ENCODE results near the gene CEPT1. TPM values are rescaled to one million over a fixed set of nuclear protein-coding genes. Genes with fewer than 3 reads are reported as not detected.

The CEPT1 gene
- total and polyA plus RNA-seq, 2 of the 8 experiments (the other 6 are each of a cell fraction or from before 2014, with no cell fraction given) = 18.5 to 28.6 TPM

DNA sequence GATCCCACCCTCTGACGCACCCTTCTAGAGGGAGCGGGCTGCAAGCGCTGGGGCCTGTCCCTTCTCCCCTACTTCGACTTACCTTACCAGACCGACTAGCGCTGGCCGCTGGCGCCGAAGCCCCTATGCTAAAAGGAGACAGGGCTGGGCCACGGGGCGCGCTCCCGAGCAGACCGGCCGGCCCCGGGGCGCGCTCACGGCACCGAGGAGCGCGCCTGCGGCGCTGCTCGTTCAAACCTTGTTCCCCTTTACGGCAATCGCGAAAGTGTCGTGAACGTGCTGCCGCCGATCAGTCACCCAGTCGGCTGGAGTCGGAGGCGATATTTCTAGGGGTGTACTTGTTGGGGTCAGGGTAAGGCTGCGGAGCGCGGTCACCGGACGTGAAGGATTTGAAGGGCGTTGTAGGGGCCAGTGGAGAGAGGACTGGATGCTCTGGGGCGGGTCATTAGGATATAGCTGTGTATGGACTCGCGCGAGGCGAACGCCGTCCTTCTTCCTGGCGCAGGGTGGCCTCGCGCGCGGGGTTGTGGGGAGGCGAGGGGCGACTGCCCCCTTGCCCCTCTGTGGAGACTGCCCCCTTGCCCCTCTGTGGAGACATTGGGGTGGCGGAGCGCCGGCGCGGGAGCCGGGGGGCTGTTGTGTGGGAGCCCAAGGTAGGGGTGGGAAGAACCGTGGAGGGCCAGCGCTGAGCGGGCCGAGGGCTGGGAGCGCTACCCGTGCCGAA lies at the start of gene CEPT1, which contains the start of gene DRAM2 (continued):
- TF ChIP-seq TAF7 (optimal IDR thresholded peaks at IDR 0.05; ENCODE audit: borderline replicate concordance, low read depth, low read length) = peak; percentile 59
- no peak for TF ChIP-seq CTBP2 (IDR thresholded peaks at IDR 0.05; ENCODE audit: borderline replicate concordance, insufficient read depth, insufficient read length, low read length)
- no peak for TF ChIP-seq BCL11A (IDR thresholded peaks at IDR 0.05; ENCODE audit: low read depth in 2 of 2, low read length in 2 of 2)
- TF ChIP-seq RXRA (IDR thresholded peaks at IDR 0.05; ENCODE audit: insufficient read depth, low read depth, low read length) = no peak
- no peak for TF ChIP-seq SIX5 (IDR thresholded peaks at IDR 0.05; ENCODE audit: low read depth, low read length)
- no peak for TF ChIP-seq SP1 (IDR thresholded peaks at IDR 0.05; ENCODE audit: low read depth, low read length)
- TF ChIP-seq GABPA (IDR thresholded peaks at IDR 0.05; ENCODE audit: borderline replicate concordance, insufficient read depth, low read length) = no peak
- no peak for TF ChIP-seq SP4 (IDR thresholded peaks at IDR 0.05; ENCODE audit: low read length)
- no peak for TF ChIP-seq HDAC6 (IDR thresholded peaks at IDR 0.05; ENCODE audit: low read depth, low read length)
- TF ChIP-seq RNF2 (IDR thresholded peaks at IDR 0.05; ENCODE audit: borderline replicate concordance, low read depth, low read length, missing control alignments, poor library complexity, severe bottlenecking) = no peak
- TF ChIP-seq FOSL1 (IDR thresholded peaks at IDR 0.05; ENCODE audit: insufficient read depth, low read depth, low read length) = no peak
- TF ChIP-seq KDM4A (IDR thresholded peaks at IDR 0.05; ENCODE audit: low read depth, low read length, severe bottlenecking) = peak; percentile 63
- TF ChIP-seq ZNF274 (IDR thresholded peaks at IDR 0.05; ENCODE audit: borderline replicate concordance, extremely low read depth, low read length) = no peak
- peak; percentile 83 for TF ChIP-seq TAF1 (IDR thresholded peaks at IDR 0.05; ENCODE audit: low read depth, low read length)
- no peak for TF ChIP-seq JUND (IDR thresholded peaks at IDR 0.05; ENCODE audit: low read length)
- no peak for TF ChIP-seq NANOG (IDR thresholded peaks at IDR 0.05; ENCODE audit: insufficient read depth, low read depth, low read length, poor library complexity, severe bottlenecking)
- peak; percentile 79; the same call in 1 of the 2 replicates for TF ChIP-seq POLR2AphosphoS5 (IDR thresholded peaks at IDR 0.05; ENCODE audit: low read depth, low read length)
